WERI-Rb-1 (cell line): ENCODE data around the gene PNMA1.

Experiments
- DNase-seq: peaks from one replicate; pipeline ENCODE4 v3.0.0-alpha.2; 2020
- H3K27ac ChIP-seq: fragments of 250-450 bp; sonication (Bioruptor Pico); 2 replicates; pipeline ENCODE4 v1.5.1; 2020; ENCODE audit warnings: mild to moderate bottlenecking, moderate library complexity
- H3K27me3 ChIP-seq: fragments of 250-450 bp; sonication (Bioruptor Pico); 2 replicates; pipeline ENCODE4 v1.5.1; 2021; ENCODE audit warnings: mild to moderate bottlenecking, low read depth, moderate library complexity; ENCODE audit not compliant: insufficient read depth, severe bottlenecking
- H3K36me3 ChIP-seq: fragments of 250-450 bp; sonication (Bioruptor Pico); 2 replicates; pipeline ENCODE4 v1.5.1; 2020; ENCODE audit warnings: mild to moderate bottlenecking, moderate library complexity
- H3K4me3 ChIP-seq: 2 replicates; pipeline ENCODE4 v1.5.1; 2011; ENCODE audit warnings: low read depth, mild to moderate bottlenecking, control low read depth, low read length
- H3K9me3 ChIP-seq: fragments of 250-450 bp; sonication (Bioruptor Pico); 2 replicates; pipeline ENCODE4 v1.5.1; 2021; ENCODE audit warnings: mild to moderate bottlenecking, moderate library complexity; ENCODE audit not compliant: severe bottlenecking
- TF ChIP-seq, protein P1 (sequence below): IDR thresholded peaks from 2 replicates; pipeline ENCODE4 v1.5.1; 2011; ENCODE audit warnings: low read depth, mild to moderate bottlenecking, control low read depth, inconsistent platforms, low read length

PNMA1 gene

DNA sequence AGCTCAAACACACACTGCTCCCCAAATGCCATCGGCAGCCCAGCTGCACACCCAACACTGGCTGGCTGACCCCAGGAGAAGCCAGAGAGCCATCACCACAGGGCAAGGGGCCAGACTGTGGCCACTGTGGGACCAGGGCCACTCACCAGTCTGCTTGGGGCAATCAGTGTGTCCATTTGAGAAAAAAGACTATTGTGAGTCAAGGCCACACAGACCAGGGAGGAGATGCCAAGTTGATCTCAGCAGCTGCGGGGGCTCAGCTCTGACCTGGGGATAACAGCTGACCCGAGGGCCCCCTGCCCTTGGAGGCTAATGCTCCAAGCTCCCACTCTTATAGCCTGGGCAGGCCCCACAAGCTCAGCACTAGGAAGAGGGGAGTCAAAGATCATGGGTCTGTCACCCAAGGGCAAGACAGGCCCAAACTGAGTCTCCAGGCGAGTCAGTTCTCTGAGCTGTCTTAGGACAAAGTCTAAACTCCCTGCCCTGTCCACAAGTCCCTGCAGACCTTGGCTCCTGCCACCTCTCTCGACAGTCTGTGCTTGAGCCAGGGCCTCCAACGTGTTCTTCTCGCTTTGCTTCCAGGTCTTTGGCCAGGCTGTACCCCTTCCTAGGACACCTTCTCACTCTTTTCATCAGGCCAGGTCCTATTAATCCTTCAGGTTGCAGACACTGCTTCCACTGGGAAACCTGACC lies 30.1 kb upstream of the PNMA1 start:
- Histone ChIP-seq H3K4me3 (no peak overlapping the region), H3K36me3 (peaks cover 1% of the 10 kb centered on the region), H3K27me3 (no peaks in the 10 kb centered on the region), H3K27ac (peak overlapping the region; percentile 10; the same call in 1 of the 2 replicates), H3K9me3 (no peaks in the 10 kb centered on the region)
- TF ChIP-seq, protein P1, sequence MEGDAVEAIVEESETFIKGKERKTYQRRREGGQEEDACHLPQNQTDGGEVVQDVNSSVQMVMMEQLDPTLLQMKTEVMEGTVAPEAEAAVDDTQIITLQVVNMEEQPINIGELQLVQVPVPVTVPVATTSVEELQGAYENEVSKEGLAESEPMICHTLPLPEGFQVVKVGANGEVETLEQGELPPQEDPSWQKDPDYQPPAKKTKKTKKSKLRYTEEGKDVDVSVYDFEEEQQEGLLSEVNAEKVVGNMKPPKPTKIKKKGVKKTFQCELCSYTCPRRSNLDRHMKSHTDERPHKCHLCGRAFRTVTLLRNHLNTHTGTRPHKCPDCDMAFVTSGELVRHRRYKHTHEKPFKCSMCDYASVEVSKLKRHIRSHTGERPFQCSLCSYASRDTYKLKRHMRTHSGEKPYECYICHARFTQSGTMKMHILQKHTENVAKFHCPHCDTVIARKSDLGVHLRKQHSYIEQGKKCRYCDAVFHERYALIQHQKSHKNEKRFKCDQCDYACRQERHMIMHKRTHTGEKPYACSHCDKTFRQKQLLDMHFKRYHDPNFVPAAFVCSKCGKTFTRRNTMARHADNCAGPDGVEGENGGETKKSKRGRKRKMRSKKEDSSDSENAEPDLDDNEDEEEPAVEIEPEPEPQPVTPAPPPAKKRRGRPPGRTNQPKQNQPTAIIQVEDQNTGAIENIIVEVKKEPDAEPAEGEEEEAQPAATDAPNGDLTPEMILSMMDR: no peak
- DNase-seq: no peak

DNA sequence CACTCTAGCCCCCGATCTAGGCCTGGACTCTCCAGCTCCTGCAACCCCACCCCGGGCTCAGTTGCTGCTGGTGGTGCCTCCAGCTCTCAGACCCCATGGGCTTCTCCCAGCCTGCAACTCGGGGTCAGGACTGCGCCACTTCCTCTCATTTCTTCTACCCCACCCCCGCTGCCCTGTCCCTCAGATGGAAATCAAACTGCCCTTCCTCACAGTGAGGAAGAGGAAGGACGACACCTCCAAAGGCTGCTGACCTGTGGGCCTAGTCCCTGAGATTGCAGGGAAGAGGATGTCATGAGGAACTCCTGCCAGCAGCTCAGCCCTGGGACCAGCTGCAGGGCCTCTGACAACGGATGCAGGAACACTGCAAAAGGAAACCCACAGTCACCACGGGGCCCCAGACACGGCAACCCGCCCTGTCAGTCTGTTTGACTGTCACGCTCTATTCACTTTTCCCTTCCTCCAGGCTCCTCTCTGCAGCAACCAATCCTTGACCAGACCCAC lies 29.3 kb upstream of the PNMA1 start:
- Histone ChIP-seq H3K27ac (no peak overlapping the region), H3K4me3 (no peak overlapping the region), H3K36me3 (peaks cover 6% of the 10 kb centered on the region), H3K9me3 (no peaks in the 10 kb centered on the region), H3K27me3 (no peaks in the 10 kb centered on the region)
- TF ChIP-seq, protein P1: no peak
- DNase-seq: no peak

DNA sequence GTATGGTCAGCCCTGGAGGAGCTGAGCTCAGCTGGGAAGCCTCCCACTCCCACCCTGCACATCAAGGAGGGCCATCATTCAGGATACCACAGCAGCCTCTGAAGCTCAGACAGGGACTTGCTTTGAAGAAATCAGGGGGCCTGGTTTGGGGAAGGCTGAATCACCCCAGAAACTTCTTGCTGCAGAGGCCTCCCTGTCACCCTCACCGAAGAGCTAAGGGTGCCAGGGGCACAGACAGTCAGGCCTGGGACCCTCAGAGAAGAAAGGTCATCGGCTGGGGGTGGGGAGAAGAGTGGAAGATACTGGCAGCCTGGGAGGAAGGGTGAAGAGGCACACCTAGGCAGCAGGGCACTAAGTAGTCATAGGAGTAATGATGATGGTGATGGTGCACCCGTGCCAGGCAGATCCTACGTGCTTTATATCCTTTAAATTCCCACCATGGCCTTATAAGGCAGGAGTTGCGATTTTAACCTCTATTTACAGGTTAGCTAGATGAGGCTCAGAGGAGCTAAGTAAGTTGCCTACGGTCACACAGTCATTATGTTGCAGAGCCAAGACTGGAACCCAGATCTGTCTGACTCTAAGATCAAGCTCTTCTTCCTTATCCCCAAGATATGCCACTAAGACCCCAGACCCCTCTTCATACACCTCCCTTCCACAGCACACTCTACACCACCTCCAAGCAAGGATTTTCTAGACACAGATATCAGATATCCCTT lies 28.5 kb upstream of the PNMA1 start:
- H3K27me3 ChIP-seq: no peaks in the 10 kb centered on the region
- TF ChIP-seq, protein P1: no peak
- no peaks in the 10 kb centered on the region for H3K9me3 ChIP-seq
- no peak for DNase-seq
- H3K4me3 ChIP-seq: no peak overlapping the region
- H3K27ac ChIP-seq: no peak overlapping the region
- H3K36me3 ChIP-seq: peaks cover 9% of the 10 kb centered on the region

DNA sequence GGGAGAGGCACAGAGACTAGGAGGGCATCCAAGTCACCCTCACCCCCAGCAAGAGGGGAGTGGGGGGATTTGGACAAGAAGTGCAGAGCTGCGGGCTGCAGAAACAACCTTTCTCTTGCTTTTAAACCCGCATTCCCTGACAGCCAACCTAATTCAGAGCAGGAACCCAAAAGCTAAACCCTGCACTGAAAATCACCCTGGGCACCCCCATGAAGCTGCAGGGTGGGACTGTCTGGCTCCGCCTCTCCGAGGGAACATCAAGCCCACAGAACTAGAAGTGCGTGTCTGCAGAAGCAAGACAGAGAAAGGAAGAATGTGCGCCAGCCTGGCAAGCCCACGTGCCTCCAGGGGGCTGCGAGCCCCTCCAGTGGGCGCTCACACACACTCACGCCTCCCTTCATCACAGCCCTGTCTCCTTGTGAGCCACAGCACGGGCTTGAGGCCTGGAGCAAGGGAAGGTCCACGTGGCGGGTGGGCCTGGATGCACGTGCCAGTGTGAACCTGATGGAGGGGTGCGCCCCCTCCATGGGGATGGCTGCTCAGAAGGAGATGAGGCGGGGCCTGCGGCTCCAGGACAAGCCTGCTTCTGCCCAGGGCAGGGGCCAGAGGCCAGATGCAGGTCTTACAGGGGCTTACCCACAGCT lies 27.8 kb upstream of the PNMA1 start:
- H3K36me3 ChIP-seq: peaks cover 13% of the 10 kb centered on the region
- TF ChIP-seq, protein P1: no peak
- no peak overlapping the region for H3K4me3 ChIP-seq
- no peak overlapping the region for H3K27ac ChIP-seq
- H3K27me3 ChIP-seq: no peaks in the 10 kb centered on the region
- no peaks in the 10 kb centered on the region for H3K9me3 ChIP-seq
- no peak for DNase-seq

DNA sequence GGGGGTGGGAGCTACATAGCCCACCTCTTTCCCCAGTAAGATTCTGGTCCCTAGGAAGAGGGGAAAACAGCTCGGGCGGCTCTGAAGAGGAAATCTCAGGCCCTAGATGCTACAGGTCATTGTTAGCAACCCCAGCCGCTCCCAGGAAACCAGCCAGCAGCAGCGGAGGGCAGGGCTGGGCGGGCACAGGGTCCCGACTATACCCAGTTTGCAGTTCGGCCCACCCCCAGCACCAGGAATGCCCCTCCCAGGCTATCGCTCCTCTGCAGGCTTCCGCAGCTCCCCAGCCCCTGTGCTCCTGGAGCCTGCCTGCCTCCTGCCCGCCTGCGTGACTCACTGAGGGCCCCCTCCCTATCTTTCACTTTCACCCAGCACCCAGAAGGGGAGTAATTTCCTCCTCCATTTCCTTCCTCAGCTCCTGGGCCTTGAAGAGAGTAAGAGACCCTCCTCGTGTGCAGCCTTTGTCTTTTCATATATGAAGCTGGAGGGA lies 27.2 kb upstream of the PNMA1 start:
- H3K27ac ChIP-seq: no peak overlapping the region
- TF ChIP-seq, protein P1: no peak
- H3K27me3 ChIP-seq: no peaks in the 10 kb centered on the region
- no peaks in the 10 kb centered on the region for H3K9me3 ChIP-seq
- no peak for DNase-seq
- H3K4me3 ChIP-seq: no peak overlapping the region
- peaks cover 17% of the 10 kb centered on the region for H3K36me3 ChIP-seq
